K562 (cell line): Measurements from ENCODE around the gene XCL2. TPM values are rescaled to one million over a fixed set of nuclear protein-coding genes. Genes with fewer than 3 reads are reported as not detected.

Experiments
- ATAC-seq: fragments of 200-7000 bp; cut with Tn5 transposase; 3 replicates; pipeline ENCODE4 v1.9.1; 2020; ENCODE audit warnings: moderate library complexity
- BruUV-seq: library from RNA; stranded (reverse); fragments of 400-500 nt; replicated peaks from 2 replicates; lab custom pipeline; 2021; lab: Mats Ljungman, UMichigan
- CTCF ChIA-PET: fragments of 300-600 bp; formaldehyde crosslinking; extraction: SDS; loops from one replicate; lab custom pipeline; 2021; ENCODE audit warnings: low intra/inter-chr PET ratio; lab: Yijun Ruan, JAX
- POLR2A ChIA-PET: fragments of 300-600, 350-650 bp; sonication (Branson Sonifier 250); formaldehyde crosslinking; extraction: SDS; loops from one replicate; lab custom pipeline; 2021; ENCODE audit warnings: antibody characterized with exemption, inconsistent platforms; lab: Yijun Ruan, JAX
- DNase-seq, 4 experiments: peaks; one replicate each; pipeline versions ENCODE4 v3.0.0 to v3.0.0-alpha.2; 2011 to 2018; ENCODE audit warnings: low spot score in 3 of 4, mixed read lengths in 3 of 4; ENCODE audit errors: extremely low read depth in 1 of 4
- FAIRE-seq: peaks from 2 replicates; lab custom pipeline; 2011; peaks lifted over from hg19 to GRCh38; lab: Jason Lieb, UNC
- H2AFZ ChIP-seq: 2 replicates; pipeline ENCODE4 v1.6.0; 2011; ENCODE audit warnings: low read depth, low read length, control low read depth, inconsistent platforms
- H3K27ac ChIP-seq: fragments of 200-600 bp; 3 replicates; pipeline ENCODE4 v1.8.0; 2011; ENCODE audit warnings: low read depth, mild to moderate bottlenecking, control low read depth, inconsistent platforms, low read length, moderate library complexity, mixed read lengths; ENCODE audit errors: extremely low read depth
- H3K27me3 ChIP-seq, 2 experiments: fragments of 300-600 bp in 1 of 2; 2 replicates in 1 of 2; 3 replicates in 1 of 2; pipeline versions ENCODE4 v1.6.0 to v1.8.0; 2011; ENCODE audit warnings: inconsistent platforms in 2 of 2, low read length in 2 of 2, mild to moderate bottlenecking in 1 of 2, mixed read lengths in 1 of 2, moderate library complexity in 1 of 2; ENCODE audit not compliant: control insufficient read depth in 2 of 2, insufficient read depth in 2 of 2
- H3K36me3 ChIP-seq: fragments of 300-600 bp; 3 replicates; pipeline ENCODE4 v1.8.0; 2011; ENCODE audit warnings: mild to moderate bottlenecking, low read length, inconsistent platforms; ENCODE audit not compliant: control insufficient read depth, insufficient read depth
- H3K4me1 ChIP-seq, 2 experiments: fragments of 200-600 bp in 1 of 2; replicated peaks in 1 of 2; 2 replicates in 1 of 2; 3 replicates in 1 of 2; pipeline versions ENCODE4 v1.5.1 to v1.8.0; 2011; ENCODE audit warnings: inconsistent platforms in 2 of 2, low read length in 2 of 2, mild to moderate bottlenecking in 1 of 2, mixed read lengths in 1 of 2, moderate library complexity in 1 of 2; ENCODE audit not compliant: control insufficient read depth in 2 of 2, insufficient read depth in 2 of 2
- H3K4me2 ChIP-seq: 2 replicates; pipeline ENCODE4 v1.6.1; 2011; ENCODE audit warnings: low read length, control low read depth, inconsistent platforms, mixed read lengths; ENCODE audit not compliant: insufficient read depth
- H3K4me3 ChIP-seq: fragments of 200-600 bp; sonication (generic), shearing (Covaris generic); 2 replicates; pipeline ENCODE4 v1.5.1; 2016; ENCODE audit warnings: control low read depth, inconsistent platforms
- H3K79me2 ChIP-seq: fragments of 200-600 bp; 3 replicates; pipeline ENCODE4 v1.8.0; 2011; ENCODE audit warnings: low read length, inconsistent platforms; ENCODE audit not compliant: control insufficient read depth, insufficient read depth
- H3K9ac ChIP-seq, 2 experiments: 2 replicates each; pipeline versions ENCODE4 v1.6.0 to v1.6.1; 2011; ENCODE audit warnings: low read depth in 2 of 2, low read length in 2 of 2, control low read depth in 1 of 2, inconsistent platforms in 1 of 2, mild to moderate bottlenecking in 1 of 2, mixed read lengths in 1 of 2; ENCODE audit not compliant: insufficient read depth in 1 of 2
- H3K9me1 ChIP-seq: one replicate; pipeline ENCODE4 v1.6.0; 2011; ENCODE audit warnings: inconsistent platforms, mild to moderate bottlenecking, low read length, moderate library complexity; ENCODE audit not compliant: control insufficient read depth, insufficient read depth
- H3K9me3 ChIP-seq: replicated peaks from 2 replicates; pipeline ENCODE4 v1.5.1; 2011; ENCODE audit warnings: low read depth, low read length, inconsistent platforms; ENCODE audit not compliant: control insufficient read depth, insufficient read depth
- H4K20me1 ChIP-seq: replicated peaks from 2 replicates; pipeline ENCODE4 v1.6.1; 2011; ENCODE audit warnings: low read length, inconsistent platforms, mixed read lengths; ENCODE audit not compliant: control insufficient read depth, insufficient read depth
- ARID2 ChIP-seq: fragments of 450-650 bp; IDR thresholded peaks from 2 replicates; pipeline ENCODE4 v1.6.1; 2017; ENCODE audit warnings: antibody characterized with exemption, mild to moderate bottlenecking
- CBX3 ChIP-seq, 2 experiments: IDR thresholded peaks; 1 replicate in 1 of 2; 2 replicates in 1 of 2; pipeline ENCODE4 v1.6.1; 2012; ENCODE audit warnings: inconsistent platforms in 2 of 2, low read length in 2 of 2, borderline replicate concordance in 1 of 2, control low read depth in 1 of 2
- ESRRB ChIP-seq: fragments of 250-450 bp; sonication (Bioruptor Pico); IDR thresholded peaks from 2 replicates; pipeline ENCODE4 v1.5.0; 2020; ENCODE audit warnings: mild to moderate bottlenecking, moderate library complexity, borderline replicate concordance
- HIVEP1 ChIP-seq: fragments of 250-450 bp; sonication (Bioruptor Pico); IDR thresholded peaks from 2 replicates; pipeline ENCODE4 v1.4.0; 2020; ENCODE audit warnings: mild to moderate bottlenecking
- PHF20 ChIP-seq: fragments of 450-650 bp; IDR thresholded peaks from 2 replicates; pipeline ENCODE4 v1.6.1; 2018; ENCODE audit not compliant: partially characterized antibody
- POLR2AphosphoS5 ChIP-seq: IDR thresholded peaks from 2 replicates; pipeline ENCODE4 v1.6.1; 2011; ENCODE audit warnings: mild to moderate bottlenecking, low read depth, low read length, moderate library complexity; ENCODE audit not compliant: control insufficient read depth, insufficient read depth
- WGBS: fragments of 100-300 bp; shearing (Covaris generic); methylation state at CpG from one replicate; pipeline ENCODE4 v1.1.6; 2016; ENCODE audit warnings: low coverage, mixed read lengths; ENCODE audit not compliant: insufficient coverage; ENCODE audit errors: missing lambda C conversion rate; 5-methylcytosine and 5-hydroxymethylcytosine counted together
- in situ Hi-C: fragments of 300-500 bp; cut with MboI; formaldehyde crosslinking; loops from 4 replicates; pipeline ENCODE4 v1.15.0; 2018; ENCODE audit warnings: inconsistent platforms, mixed read lengths
- intact Hi-C: fragments of 100-400 bp; cut with micrococcal nuclease; formaldehyde crosslinking; loops from 2 replicates; pipeline ENCODE4 v1.14.2; 2022
- polyA plus RNA-seq, 8 experiments: library from polyadenylated mRNA; depleted of rRNA in 4 of 8; stranded (reverse) in 5 of 8; unstranded in 3 of 8; fragments of >200 nt; fragmentation: Nextera tagmentation in 2 of 8; fragmentation: Illumina TruSeq in 1 of 8; extraction: Ambion mirVana in 2 of 8; extraction: Trizol in 1 of 8; gene quantifications; 2 replicates each; pipeline versions ENCODE4 v1.2.1 to v1.2.3, GENCODE V29; 2011 to 2014; ENCODE audit warnings: inconsistent platforms in 1 of 8, missing spikeins in 1 of 8
- total RNA-seq, 7 experiments: library from RNA; depleted of rRNA in 6 of 7; stranded (reverse); fragments of >200 nt in 6 of 7; fragmentation: Illumina TruSeq in 2 of 7; extraction: Trizol in 2 of 7; gene quantifications; 2 replicates each; pipeline versions ENCODE4 v1.2.1 to v1.2.3, GENCODE V29; 2011 to 2021; ENCODE audit warnings: low replicate concordance in 1 of 7
- TF ChIP-seq, protein P1 (sequence below): sonication (generic); formaldehyde crosslinking; IDR thresholded peaks from 2 replicates; pipeline ENCODE4 v1.8.1; 2023; ENCODE audit warnings: mild to moderate bottlenecking, missing genetic modification reagents

The XCL2 gene
- total and polyA plus RNA-seq, 9 of the 15 experiments (the other 6 are each of a cell fraction or from before 2014, with no cell fraction given) = not detected

GRCh38 chr1:168567007-168567406 lies 23.2 kb upstream of the XCL2 start:
- DNase-seq (no peak), FAIRE-seq (no peak), ATAC-seq (no peak)
- no peak overlapping the region for H3K9ac ChIP-seq
- no peak overlapping the region for H3K4me3 ChIP-seq
- H3K4me1 ChIP-seq = no peaks in the 10 kb centered on the region
- no peaks in the 10 kb centered on the region for H3K9me1 ChIP-seq
- no peaks in the 10 kb centered on the region for H3K79me2 ChIP-seq
- H3K4me2 ChIP-seq = no peak overlapping the region
- in situ Hi-C loops = no loop called here
- 0% methylated on average over 1 of the region's 1 CpG for WGBS
- no peak overlapping the region for H2AFZ ChIP-seq
- H3K27ac ChIP-seq = no peak overlapping the region
- H3K27me3 ChIP-seq = peaks cover 0 to 3% of the 10 kb centered on the region in 2 experiments; a peak in 1 of 5 replicates
- ChIA-PET POLR2A (interaction anchor here (1.6 kb wide), 1 partner anchor 13 kb away, joined by 5 read pairs; no protein-coding TSS in a partner anchor), CTCF (no interaction called here)
- no peaks in the 10 kb centered on the region for H4K20me1 ChIP-seq
- no peaks in the 10 kb centered on the region for H3K9me3 ChIP-seq
- intact Hi-C loops = no loop called here
- BruUV-seq = no TSS peak
- no peak for TF ChIP-seq POLR2AphosphoS5
- TF ChIP-seq, protein P1, sequence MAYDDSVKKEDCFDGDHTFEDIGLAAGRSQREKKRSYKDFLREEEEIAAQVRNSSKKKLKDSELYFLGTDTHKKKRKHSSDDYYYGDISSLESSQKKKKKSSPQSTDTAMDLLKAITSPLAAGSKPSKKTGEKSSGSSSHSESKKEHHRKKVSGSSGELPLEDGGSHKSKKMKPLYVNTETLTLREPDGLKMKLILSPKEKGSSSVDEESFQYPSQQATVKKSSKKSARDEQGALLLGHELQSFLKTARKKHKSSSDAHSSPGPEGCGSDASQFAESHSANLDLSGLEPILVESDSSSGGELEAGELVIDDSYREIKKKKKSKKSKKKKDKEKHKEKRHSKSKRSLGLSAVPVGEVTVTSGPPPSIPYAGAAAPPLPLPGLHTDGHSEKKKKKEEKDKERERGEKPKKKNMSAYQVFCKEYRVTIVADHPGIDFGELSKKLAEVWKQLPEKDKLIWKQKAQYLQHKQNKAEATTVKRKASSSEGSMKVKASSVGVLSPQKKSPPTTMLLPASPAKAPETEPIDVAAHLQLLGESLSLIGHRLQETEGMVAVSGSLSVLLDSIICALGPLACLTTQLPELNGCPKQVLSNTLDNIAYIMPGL (CRISPR knock-in tag) = no peak
- TF ChIP-seq PHF20 = no peak
- no peak for TF ChIP-seq HIVEP1 (CRISPR knock-in tag)
- no peak for TF ChIP-seq ESRRB (CRISPR knock-in tag)
- no peak for TF ChIP-seq CBX3 (IDR thresholded peaks at IDR 0.05; ENCODE audit: borderline replicate concordance in 1 of 2, low read length in 2 of 2)
- no peak for TF ChIP-seq ARID2
- no peaks in the 10 kb centered on the region for H3K36me3 ChIP-seq
